Caco-2 (cell line): ENCODE results near the gene RAD50. TPM values are rescaled to one million over a fixed set of nuclear protein-coding genes. Genes with fewer than 3 reads are reported as not detected.

Source experiments
- BruUV-seq: library from RNA; stranded (reverse); fragments of 400-500 nt; replicated peaks from 2 replicates; lab custom pipeline; 2021; lab: Mats Ljungman, UMichigan
- CTCF ChIA-PET: fragments of 300-600 bp; sonication (Branson Sonifier 250); formaldehyde crosslinking; loops from one replicate; lab custom pipeline; 2022; ENCODE audit warnings: antibody characterized with exemption; lab: Charles Lee
- POLR2A ChIA-PET: fragments of 300-600 bp; sonication (Branson Sonifier 250); formaldehyde crosslinking; loops from one replicate; lab custom pipeline; 2022; ENCODE audit warnings: antibody characterized with exemption; lab: Charles Lee
- DNase-seq, 2 experiments: peaks; one replicate each; pipeline versions ENCODE4 v3.0.0 to v3.0.0-alpha.2; 2020 to 2022
- H3K27me3 ChIP-seq: replicated peaks from 2 replicates; pipeline ENCODE4 v1.6.0; 2011; ENCODE audit warnings: low read length; ENCODE audit not compliant: control insufficient read depth, insufficient read depth
- H3K36me3 ChIP-seq: 2 replicates; pipeline ENCODE4 v1.5.1; 2011; ENCODE audit warnings: low read length; ENCODE audit not compliant: control insufficient read depth, insufficient read depth
- H3K4me1 ChIP-seq: fragments of 250-450 bp; sonication (Bioruptor Pico); 2 replicates; pipeline ENCODE4 v1.5.1; 2020; ENCODE audit warnings: mild to moderate bottlenecking
- H3K4me3 ChIP-seq: 2 replicates; pipeline ENCODE4 v1.5.1; 2011; ENCODE audit warnings: low read depth, mild to moderate bottlenecking, control low read depth, low read length
- H3K9me3 ChIP-seq: fragments of 250-450 bp; sonication (Bioruptor Pico); 2 replicates; pipeline ENCODE4 v1.5.1; 2020; ENCODE audit warnings: mild to moderate bottlenecking, moderate library complexity
- H3K27ac Mint-ChIP-seq: one replicate; pipeline ENCODE4 v1.8.0; 2022; ENCODE audit warnings: mixed read lengths; ENCODE audit not compliant: unreplicated experiment
- H3K27me3 Mint-ChIP-seq: one replicate; pipeline ENCODE4 v1.8.0; 2022; ENCODE audit warnings: mixed read lengths; ENCODE audit not compliant: insufficient read depth, unreplicated experiment
- H3K36me3 Mint-ChIP-seq: one replicate; pipeline ENCODE4 v1.8.0; 2022; ENCODE audit warnings: mild to moderate bottlenecking, mixed read lengths; ENCODE audit not compliant: insufficient read depth, unreplicated experiment
- H3K4me1 Mint-ChIP-seq: one replicate; pipeline ENCODE4 v1.8.0; 2022; ENCODE audit warnings: low read depth, mixed read lengths; ENCODE audit not compliant: unreplicated experiment
- H3K4me3 Mint-ChIP-seq: one replicate; pipeline ENCODE4 v1.8.0; 2022; ENCODE audit warnings: mild to moderate bottlenecking, moderate library complexity, mixed read lengths; ENCODE audit not compliant: unreplicated experiment
- H3K9me3 Mint-ChIP-seq: one replicate; pipeline ENCODE4 v1.8.0; 2022; ENCODE audit warnings: mixed read lengths; ENCODE audit not compliant: unreplicated experiment
- CTCF ChIP-seq, 2 experiments: fragments of 200-600 bp in 1 of 2; IDR thresholded peaks; 1 replicate in 1 of 2; 2 replicates in 1 of 2; pipeline versions ENCODE4 v1.5.1 to v1.8.0; 2011 to 2022; ENCODE audit warnings: antibody characterized with exemption in 1 of 2, control low read depth in 1 of 2, inconsistent platforms in 1 of 2, low read depth in 1 of 2, low read length in 1 of 2, mild to moderate bottlenecking in 1 of 2, moderate library complexity in 1 of 2; ENCODE audit not compliant: insufficient read depth in 1 of 2, severe bottlenecking in 1 of 2, unreplicated experiment in 1 of 2
- intact Hi-C: fragments of 100-400 bp; cut with micrococcal nuclease; formaldehyde crosslinking; loops from one replicate; pipeline ENCODE4 v1.10.0; 2022; ENCODE audit not compliant: unreplicated experiment
- total RNA-seq: library from RNA; stranded (reverse); gene quantifications from 2 replicates; pipeline ENCODE4 v1.2.3, GENCODE V29; 2022

The RAD50 gene
- total RNA-seq, 1 experiment from 2014 or later: 53.2 TPM

GRCh38 chr5:132539716-132540115 is 17.1 kb upstream of the RAD50 start:
- POLR2A ChIA-PET: no interaction called here

DNA sequence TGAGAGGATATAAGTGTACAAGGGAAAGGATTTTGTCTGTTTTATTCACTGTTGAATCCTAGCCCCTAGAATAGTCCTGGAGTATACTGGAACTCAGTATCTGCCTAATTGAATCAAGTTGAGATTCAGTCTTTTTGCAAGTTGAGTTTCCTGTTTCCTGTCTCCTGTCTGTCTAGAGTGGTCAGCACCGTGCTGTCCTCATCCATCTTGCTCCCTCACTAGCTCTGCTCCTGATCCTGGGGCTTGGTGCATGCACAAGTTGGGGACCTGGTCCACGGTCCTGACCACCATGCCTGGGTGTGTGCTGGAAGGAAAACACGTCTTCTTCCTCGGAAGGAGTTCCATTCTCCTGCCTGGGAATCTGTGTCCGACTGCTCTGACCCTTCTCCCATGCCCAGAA is 16.6 kb upstream of the RAD50 start:
- CTCF ChIA-PET: interaction anchor here (1.2 kb wide), 1 partner anchor 14 kb away, joined by 4 read pairs; no protein-coding TSS in a partner anchor
- H3K4me1 ChIP-seq: no peaks in the 10 kb centered on the region
- no peaks in the 10 kb centered on the region for H3K9me3 ChIP-seq
- POLR2A ChIA-PET: no interaction called here
- DNase-seq: no peak
- H3K9me3 Mint-ChIP-seq: no peaks in the 10 kb centered on the region
- BruUV-seq: no TSS peak
- no peaks in the 10 kb centered on the region for H3K4me1 Mint-ChIP-seq
- no peak for TF ChIP-seq CTCF (IDR thresholded peaks at IDR 0.05; ENCODE audit: insufficient read depth in 1 of 2, low read depth in 1 of 2, low read length in 1 of 2, severe bottlenecking in 1 of 2, unreplicated experiment in 1 of 2)
- H3K4me3 Mint-ChIP-seq: no peak overlapping the region
- H3K27me3 Mint-ChIP-seq: peaks cover 10% of the 10 kb centered on the region
- H3K36me3 ChIP-seq: no peaks in the 10 kb centered on the region
- no peak overlapping the region for H3K4me3 ChIP-seq
- H3K27me3 ChIP-seq: no peaks in the 10 kb centered on the region
- intact Hi-C loops: no loop called here
- H3K36me3 Mint-ChIP-seq: no peaks in the 10 kb centered on the region
- no peak overlapping the region for H3K27ac Mint-ChIP-seq

More at GRCh38 chr5:132539716-132540115, 17.1 kb upstream of the RAD50 start:
- H3K27me3 ChIP-seq: no peaks in the 10 kb centered on the region
- DNase-seq: no peak
- intact Hi-C loops: no loop called here
- no peak for TF ChIP-seq CTCF (IDR thresholded peaks at IDR 0.05; ENCODE audit: insufficient read depth in 1 of 2, low read depth in 1 of 2, low read length in 1 of 2, severe bottlenecking in 1 of 2, unreplicated experiment in 1 of 2)
- Mint-ChIP-seq H3K9me3 (no peaks in the 10 kb centered on the region), H3K36me3 (no peaks in the 10 kb centered on the region), H3K27me3 (peaks cover 13% of the 10 kb centered on the region), H3K4me3 (no peak overlapping the region), H3K4me1 (no peaks in the 10 kb centered on the region), H3K27ac (no peak overlapping the region)
- H3K4me1 ChIP-seq: no peaks in the 10 kb centered on the region
- H3K36me3 ChIP-seq: no peaks in the 10 kb centered on the region
- no TSS peak for BruUV-seq
- no peaks in the 10 kb centered on the region for H3K9me3 ChIP-seq
- CTCF ChIA-PET: interaction anchor here (1.2 kb wide), 1 partner anchor 14 kb away, joined by 4 read pairs; no protein-coding TSS in a partner anchor
- no peak overlapping the region for H3K4me3 ChIP-seq

DNA sequence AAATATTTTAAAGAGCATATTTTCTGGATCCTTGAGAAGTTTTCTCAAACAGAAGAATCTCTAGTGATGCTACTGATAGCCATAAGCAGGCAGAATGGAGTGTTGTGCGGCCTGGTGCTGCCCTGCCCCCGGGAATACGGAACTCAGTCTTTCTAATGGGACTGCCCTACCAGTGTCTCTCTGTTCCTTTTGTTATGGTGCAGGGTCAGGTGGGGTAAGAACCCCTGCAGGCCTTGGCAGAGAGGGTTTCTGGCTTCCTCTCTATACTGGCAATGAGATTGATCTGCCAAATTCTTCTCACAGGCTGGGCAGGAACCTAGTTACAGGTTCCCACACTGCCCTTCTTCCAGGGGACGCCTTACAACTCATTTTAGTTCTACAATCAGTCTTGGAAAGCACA is 16.0 kb upstream of the RAD50 start:
- Histone ChIP-seq H3K9me3 (no peaks in the 10 kb centered on the region), H3K4me3 (no peak overlapping the region), H3K4me1 (no peaks in the 10 kb centered on the region), H3K36me3 (no peaks in the 10 kb centered on the region), H3K27me3 (no peaks in the 10 kb centered on the region)
- intact Hi-C loops: no loop called here
- ChIA-PET POLR2A (no interaction called here), CTCF (no interaction called here)
- H3K4me3 Mint-ChIP-seq: no peak overlapping the region
- no peaks in the 10 kb centered on the region for H3K4me1 Mint-ChIP-seq
- no peak for DNase-seq
- TF ChIP-seq CTCF (IDR thresholded peaks at IDR 0.05; ENCODE audit: insufficient read depth in 1 of 2, low read depth in 1 of 2, low read length in 1 of 2, severe bottlenecking in 1 of 2, unreplicated experiment in 1 of 2): no peak
- no peaks in the 10 kb centered on the region for H3K9me3 Mint-ChIP-seq
- H3K36me3 Mint-ChIP-seq: no peaks in the 10 kb centered on the region
- H3K27ac Mint-ChIP-seq: no peak overlapping the region
- no TSS peak for BruUV-seq
- H3K27me3 Mint-ChIP-seq: peaks cover 5% of the 10 kb centered on the region
